H9 (cell line): ENCODE data around the gene FHOD3. TPM values are rescaled to one million over a fixed set of nuclear protein-coding genes. Genes with fewer than 3 reads are reported as not detected.

ENCODE experiments used
- DNase-seq: peaks from one replicate; pipeline ENCODE4 v3.0.0-alpha.2; 2017
- H2AFZ ChIP-seq: one replicate; pipeline ENCODE4 v1.6.1; 2013; ENCODE audit warnings: mild to moderate bottlenecking, low read length, control low read depth, moderate library complexity
- H2AK5ac ChIP-seq: 2 replicates; pipeline ENCODE4 v1.6.1; 2013; ENCODE audit warnings: low read length, control low read depth, mixed read lengths; ENCODE audit not compliant: insufficient read length
- H2BK120ac ChIP-seq: one replicate; pipeline ENCODE4 v1.6.1; 2013; ENCODE audit warnings: low read depth, mild to moderate bottlenecking, low read length, control low read depth, inconsistent platforms; ENCODE audit not compliant: poor library complexity, severe bottlenecking
- H2BK12ac ChIP-seq: 2 replicates; pipeline ENCODE4 v1.6.1; 2013; ENCODE audit warnings: low read length, control low read depth, mixed read lengths, low read depth; ENCODE audit not compliant: insufficient read length
- H2BK15ac ChIP-seq: 2 replicates; pipeline ENCODE4 v1.6.1; 2013; ENCODE audit warnings: low read depth, low read length, control low read depth
- H2BK20ac ChIP-seq: one replicate; pipeline ENCODE4 v1.6.1; 2013; ENCODE audit warnings: low read depth, mild to moderate bottlenecking, low read length, control low read depth, inconsistent platforms; ENCODE audit not compliant: poor library complexity, severe bottlenecking
- H2BK5ac ChIP-seq: 2 replicates; pipeline ENCODE4 v1.6.1; 2013; ENCODE audit warnings: low read length, control low read depth, mixed read lengths; ENCODE audit not compliant: insufficient read length
- H3K14ac ChIP-seq: 2 replicates; pipeline ENCODE4 v1.6.1; 2013; ENCODE audit warnings: low read length, control low read depth; ENCODE audit not compliant: insufficient read depth
- H3K18ac ChIP-seq: 2 replicates; pipeline ENCODE4 v1.6.1; 2013; ENCODE audit warnings: low read depth, mild to moderate bottlenecking, mixed read lengths, low read length, control low read depth; ENCODE audit not compliant: insufficient read length
- H3K23ac ChIP-seq: 2 replicates; pipeline ENCODE4 v1.6.1; 2013; ENCODE audit warnings: low read length, control low read depth, mixed read lengths, low read depth; ENCODE audit not compliant: insufficient read length
- H3K23me2 ChIP-seq: 2 replicates; pipeline ENCODE4 v1.6.1; 2013; ENCODE audit warnings: low read depth, mild to moderate bottlenecking, mixed read lengths, low read length, control low read depth; ENCODE audit not compliant: insufficient read length, poor library complexity, severe bottlenecking
- H3K27ac ChIP-seq: 2 replicates; pipeline ENCODE4 v1.5.1; 2013; ENCODE audit warnings: low read length, control low read depth, mixed read lengths, low read depth; ENCODE audit not compliant: insufficient read length
- H3K27me3 ChIP-seq: 2 replicates; pipeline ENCODE4 v1.6.1; 2013; ENCODE audit warnings: low read length, control low read depth, inconsistent platforms; ENCODE audit not compliant: insufficient read depth
- H3K4ac ChIP-seq: 2 replicates; pipeline ENCODE4 v1.6.1; 2013; ENCODE audit warnings: low read depth, mild to moderate bottlenecking, control low read depth, inconsistent platforms, low read length, moderate library complexity
- H3K4me1 ChIP-seq: 2 replicates; pipeline ENCODE4 v1.6.1; 2013; ENCODE audit warnings: low read length, control low read depth, inconsistent platforms; ENCODE audit not compliant: insufficient read depth
- H3K4me2 ChIP-seq: 2 replicates; pipeline ENCODE4 v1.6.1; 2013; ENCODE audit warnings: low read length, control low read depth, mixed read lengths; ENCODE audit not compliant: insufficient read length, insufficient read depth
- H3K56ac ChIP-seq: 2 replicates; pipeline ENCODE4 v1.6.1; 2013; ENCODE audit warnings: low read depth, mild to moderate bottlenecking, mixed read lengths, low read length, control low read depth; ENCODE audit not compliant: insufficient read length
- H3K79me1 ChIP-seq: 2 replicates; pipeline ENCODE4 v1.6.1; 2013; ENCODE audit warnings: low read depth, mild to moderate bottlenecking, moderate library complexity, low read length, control low read depth, inconsistent platforms; ENCODE audit not compliant: insufficient read depth, poor library complexity, severe bottlenecking
- H3K79me2 ChIP-seq: 2 replicates; pipeline ENCODE4 v1.6.1; 2013; ENCODE audit warnings: low read length, control low read depth, inconsistent platforms; ENCODE audit not compliant: insufficient read depth
- H3K9ac ChIP-seq: 2 replicates; pipeline ENCODE4 v1.6.1; 2013; ENCODE audit warnings: low read length, control low read depth, mixed read lengths; ENCODE audit not compliant: insufficient read length; ENCODE audit errors: extremely low read depth
- H3K9me3 ChIP-seq: one replicate; pipeline ENCODE4 v1.6.1; 2013; ENCODE audit warnings: low read depth, low read length, inconsistent platforms; ENCODE audit not compliant: control insufficient read depth
- H3T11ph ChIP-seq: one replicate; pipeline ENCODE4 v1.6.1; 2013; ENCODE audit warnings: mild to moderate bottlenecking, low read length, control low read depth, inconsistent platforms
- H4K20me1 ChIP-seq: one replicate; pipeline ENCODE4 v1.6.1; 2013; ENCODE audit not compliant: control insufficient read depth, insufficient read length, insufficient read depth
- H4K5ac ChIP-seq: 2 replicates; pipeline ENCODE4 v1.6.1; 2013; ENCODE audit warnings: low read depth, mild to moderate bottlenecking, mixed read lengths, low read length, control low read depth; ENCODE audit not compliant: insufficient read length
- H4K8ac ChIP-seq: replicated peaks from 2 replicates; pipeline ENCODE4 v1.6.1; 2013; ENCODE audit warnings: low read length, control low read depth, mixed read lengths, low read depth; ENCODE audit not compliant: insufficient read length
- H4K91ac ChIP-seq: 2 replicates; pipeline ENCODE4 v1.6.1; 2013; ENCODE audit warnings: low read depth, mild to moderate bottlenecking, moderate library complexity, mixed read lengths, low read length, control low read depth; ENCODE audit not compliant: insufficient read length
- H3K27ac Mint-ChIP-seq, 3 experiments: 2 replicates in 2 of 3; 3 replicates in 1 of 3; pipeline ENCODE4 v1.8.0; 2020 to 2021; ENCODE audit warnings: mixed read lengths in 3 of 3, mild to moderate bottlenecking in 1 of 3, moderate library complexity in 1 of 3
- H3K27me3 Mint-ChIP-seq: 2 replicates; pipeline ENCODE4 v1.8.0; 2021; ENCODE audit warnings: low read depth, mild to moderate bottlenecking, moderate library complexity, mixed read lengths
- H3K36me3 Mint-ChIP-seq, 3 experiments: 2 replicates in 2 of 3; 3 replicates in 1 of 3; pipeline ENCODE4 v1.8.0; 2020 to 2021; ENCODE audit warnings: low read depth in 3 of 3, mixed read lengths in 3 of 3; ENCODE audit not compliant: insufficient read depth in 1 of 3
- H3K4me1 Mint-ChIP-seq, 2 experiments: 2 replicates each; pipeline ENCODE4 v1.8.0; 2020; ENCODE audit warnings: mixed read lengths in 2 of 2
- H3K4me3 Mint-ChIP-seq, 2 experiments: 2 replicates in 1 of 2; 3 replicates in 1 of 2; pipeline ENCODE4 v1.8.0; 2020 to 2021; ENCODE audit warnings: mild to moderate bottlenecking in 2 of 2, mixed read lengths in 2 of 2, moderate library complexity in 1 of 2
- H3K9me3 Mint-ChIP-seq, 2 experiments: 2 replicates in 1 of 2; 3 replicates in 1 of 2; pipeline ENCODE4 v1.8.0; 2020; ENCODE audit warnings: mild to moderate bottlenecking in 2 of 2, mixed read lengths in 2 of 2, moderate library complexity in 1 of 2
- CTCF ChIP-seq: fragments of 200-600 bp; sonication (generic); conservative IDR thresholded peaks from 3 replicates; pipeline ENCODE4 v1.8.0; 2021; ENCODE audit warnings: antibody characterized with exemption, mild to moderate bottlenecking
- WGBS: extraction: QIAGEN DNeasy Blood & Tissue Kit; methylation state at CpG from one replicate; pipeline ENCODE4 v1.1.7; 2013; ENCODE audit warnings: missing lambda C conversion rate, low lambda C conversion rate, mixed read lengths; ENCODE audit not compliant: insufficient read length; ENCODE audit errors: extremely low coverage; 5-methylcytosine and 5-hydroxymethylcytosine counted together
- total RNA-seq: library from RNA; stranded (reverse); gene quantifications from 2 replicates; pipeline ENCODE4 v1.2.1, GENCODE V29; 2021

The FHOD3 gene
- total RNA-seq, 1 experiment from 2014 or later, result 8.0 TPM

GRCh38 chr18:36602620-36603019, 305.1 kb downstream of the FHOD3 start:
- Histone ChIP-seq H3K9me3 (no peaks in the 10 kb centered on the region), H2BK12ac (no peak overlapping the region), H3K4me2 (no peak overlapping the region), H3K79me1 (no peaks in the 10 kb centered on the region), H3K79me2 (no peaks in the 10 kb centered on the region), H3K23me2 (no peaks in the 10 kb centered on the region), H3K4me1 (peaks cover 4% of the 10 kb centered on the region; the same call in 1 of the 2 replicates), H4K20me1 (no peaks in the 10 kb centered on the region), H2BK5ac (no peak overlapping the region), H3K18ac (no peak overlapping the region), H3K4ac (no peak overlapping the region), H4K8ac (no peak overlapping the region), H2BK15ac (no peak overlapping the region), H3K9ac (no peak overlapping the region), H4K5ac (no peak overlapping the region), H2AK5ac (no peak overlapping the region), H2BK120ac (no peak overlapping the region), H3K27ac (no peak overlapping the region), H3K27me3 (no peaks in the 10 kb centered on the region), H3K23ac (no peak overlapping the region), H4K91ac (no peak overlapping the region), H3K14ac (no peak overlapping the region), H3T11ph (no peak overlapping the region), H2BK20ac (no peak overlapping the region), H3K56ac (no peak overlapping the region), H2AFZ (no peak overlapping the region)
- Mint-ChIP-seq H3K4me1 (peaks cover 24 to 29% of the 10 kb centered on the region in 2 experiments), H3K9me3 (peaks cover 4 to 6% of the 10 kb centered on the region in 2 experiments; a peak in 3 of 5 replicates), H3K27me3 (no peaks in the 10 kb centered on the region), H3K36me3 (peaks cover 2 to 15% (median 13%) of the 10 kb centered on the region in 3 experiments; a peak in 5 of 7 replicates), H3K27ac (no peak overlapping the region), H3K4me3 (no peak overlapping the region)
- DNase-seq, result no peak
- WGBS, result no CpG with 5 or more reads among the region's 4 CpGs
- TF ChIP-seq CTCF, result no peak
